GM12878 (cell line): ENCODE data around the gene NPAS2. TPM values are rescaled to one million over a fixed set of nuclear protein-coding genes. Genes with fewer than 3 reads are reported as not detected.

ENCODE experiments used
- ATAC-seq: fragments of 200-7000 bp; cut with Tn5 transposase; 3 replicates; pipeline ENCODE4 v1.9.1; 2020; ENCODE audit warnings: mild to moderate bottlenecking, moderate library complexity
- BruUV-seq: library from RNA; stranded (reverse); fragments of 400-500 nt; replicated peaks from 2 replicates; lab custom pipeline; 2021; lab: Mats Ljungman, UMichigan
- CTCF ChIA-PET: fragments of 300-600 bp; sonication (Branson Sonifier 250); formaldehyde crosslinking; extraction: SDS; loops from one replicate; lab custom pipeline; 2021; ENCODE audit warnings: inconsistent platforms; lab: Yijun Ruan, JAX
- POLR2A ChIA-PET: fragments of 350-600 bp; formaldehyde crosslinking; extraction: SDS; loops from one replicate; lab custom pipeline; 2021; ENCODE audit warnings: inconsistent platforms; lab: Charles Lee
- RAD21 ChIA-PET: fragments of 300-600 bp; sonication (Branson Sonifier 250); formaldehyde crosslinking; loops from one replicate; lab custom pipeline; 2023; ENCODE audit warnings: antibody characterized with exemption; ENCODE audit not compliant: unreplicated experiment; lab: Charles Lee
- SMC1A ChIA-PET: fragments of 300-600 bp; sonication (Branson Sonifier 250); formaldehyde crosslinking; loops from one replicate; lab custom pipeline; 2023; ENCODE audit not compliant: unreplicated experiment, uncharacterized antibody; lab: Charles Lee
- DNase-seq: peaks from one replicate; pipeline ENCODE4 v3.0.0-alpha.2; 2011; ENCODE audit warnings: low read depth, low spot score
- FAIRE-seq: peaks from 3 replicates; lab custom pipeline; 2011; peaks lifted over from hg19 to GRCh38; lab: Jason Lieb, UNC
- H2AFZ ChIP-seq: 2 replicates; pipeline ENCODE4 v1.6.0; 2011; ENCODE audit warnings: low read depth, low read length, control low read depth; ENCODE audit not compliant: control insufficient read depth
- H3K27ac ChIP-seq: 2 replicates; pipeline ENCODE4 v1.5.1; 2011; ENCODE audit warnings: control low read depth; ENCODE audit not compliant: control insufficient read depth, insufficient read depth
- H3K27me3 ChIP-seq, 2 experiments: replicated peaks in 1 of 2; 2 replicates each; pipeline versions ENCODE4 v1.6.0 to v1.6.1; 2011; ENCODE audit warnings: low read length in 1 of 2; ENCODE audit not compliant: control insufficient read depth in 2 of 2, insufficient read depth in 2 of 2
- H3K36me3 ChIP-seq, 2 experiments: 2 replicates each; pipeline ENCODE4 v1.5.1; 2011; ENCODE audit warnings: low read length in 1 of 2; ENCODE audit not compliant: control insufficient read depth in 2 of 2, insufficient read depth in 2 of 2
- H3K4me1 ChIP-seq: 2 replicates; pipeline ENCODE4 v1.6.1; 2011; ENCODE audit warnings: mild to moderate bottlenecking, low read length, moderate library complexity, mixed read lengths; ENCODE audit not compliant: control insufficient read depth, insufficient read depth
- H3K4me2 ChIP-seq: 2 replicates; pipeline ENCODE4 v1.6.0; 2011; ENCODE audit warnings: control low read depth; ENCODE audit not compliant: control insufficient read depth, insufficient read depth
- H3K4me3 ChIP-seq: fragments of 200-600 bp; sonication (generic); 2 replicates; pipeline ENCODE4 v1.5.1; 2016
- H3K79me2 ChIP-seq: 2 replicates; pipeline ENCODE4 v1.6.0; 2011; ENCODE audit warnings: low read length; ENCODE audit not compliant: control insufficient read depth, insufficient read depth
- H3K9ac ChIP-seq: 2 replicates; pipeline ENCODE4 v1.8.0; 2011; ENCODE audit warnings: low read length, control low read depth, mixed read lengths; ENCODE audit not compliant: control insufficient read depth, insufficient read depth
- H3K9me3 ChIP-seq: replicated peaks from 3 replicates; pipeline ENCODE4 v1.5.1; 2011; ENCODE audit warnings: mild to moderate bottlenecking, low read length; ENCODE audit not compliant: control insufficient read depth, insufficient read depth
- H4K20me1 ChIP-seq: 2 replicates; pipeline ENCODE4 v1.6.0; 2011; ENCODE audit not compliant: control insufficient read depth, insufficient read depth
- CREB1 ChIP-seq: IDR thresholded peaks from 2 replicates; pipeline ENCODE4 v1.6.1; 2012; ENCODE audit warnings: low read depth, mild to moderate bottlenecking, inconsistent platforms
- MAX ChIP-seq: IDR thresholded peaks from 2 replicates; pipeline ENCODE4 v1.6.1; 2012; ENCODE audit warnings: low read depth, low read length, improper control_type of control experiment
- NKRF ChIP-seq: fragments of 450-650 bp; conservative IDR thresholded peaks from 2 replicates; pipeline ENCODE4 v1.6.1; 2017; ENCODE audit warnings: mild to moderate bottlenecking, moderate library complexity
- RAD21 ChIP-seq: IDR thresholded peaks from 2 replicates; pipeline ENCODE4 v1.6.1; 2011; ENCODE audit warnings: mild to moderate bottlenecking, low read depth, low read length, moderate library complexity; ENCODE audit not compliant: insufficient read depth
- RAD51 ChIP-seq: fragments of 450-650 bp; IDR thresholded peaks from 2 replicates; pipeline ENCODE4 v1.6.1; 2016; ENCODE audit warnings: moderate library complexity, mild to moderate bottlenecking, inconsistent platforms
- TCF3 ChIP-seq: IDR thresholded peaks from 2 replicates; pipeline ENCODE4 v1.6.1; 2012; ENCODE audit warnings: low read depth, mild to moderate bottlenecking, low read length, borderline replicate concordance; ENCODE audit not compliant: insufficient read depth
- TCF7 ChIP-seq: IDR thresholded peaks from 2 replicates; pipeline ENCODE4 v1.6.1; 2014; ENCODE audit warnings: antibody characterized with exemption, borderline replicate concordance
- ZNF24 ChIP-seq: fragments of 450-650 bp; IDR thresholded peaks from 2 replicates; pipeline ENCODE4 v1.6.1; 2017; ENCODE audit warnings: antibody characterized with exemption, mild to moderate bottlenecking
- ZNF622 ChIP-seq: fragments of 450-650 bp; IDR thresholded peaks from 2 replicates; pipeline ENCODE4 v1.6.1; 2017; ENCODE audit warnings: mild to moderate bottlenecking, inconsistent platforms
- WGBS: methylation state at CpG from one replicate; pipeline ENCODE4 v1.1.6; 2016; ENCODE audit warnings: low lambda C conversion rate; ENCODE audit not compliant: insufficient replicate concordance, insufficient coverage; ENCODE audit errors: missing lambda C conversion rate; 5-methylcytosine and 5-hydroxymethylcytosine counted together
- in situ Hi-C: fragments of 300-500 bp; cut with MboI; formaldehyde crosslinking; loops from 9 replicates; pipeline ENCODE4 v1.14.3; 2018; ENCODE audit warnings: mixed read lengths
- intact Hi-C: fragments of 100-400 bp; cut with micrococcal nuclease; formaldehyde crosslinking; loops from one replicate; pipeline ENCODE4 v1.14.2; 2022; ENCODE audit not compliant: unreplicated experiment
- polyA plus RNA-seq, 11 experiments: library from polyadenylated mRNA; depleted of rRNA in 4 of 11; unstranded in 6 of 11; stranded (reverse) in 5 of 11; fragments of >200 nt; fragmentation: Nextera tagmentation in 4 of 11; fragmentation: Illumina TruSeq in 1 of 11; extraction: Ambion mirVana in 4 of 11; extraction: Trizol in 1 of 11; gene quantifications; 1 replicate in 1 of 11; 2 replicates in 10 of 11; pipeline versions ENCODE4 v1.2.1 to v1.2.3, GENCODE V29; 2011 to 2016; ENCODE audit warnings: inconsistent platforms in 2 of 11, missing spikeins in 2 of 11, low read depth in 1 of 11
- total RNA-seq, 4 experiments: library from RNA; depleted of rRNA in 3 of 4; stranded (reverse); fragments of >200 nt in 3 of 4; fragmentation: Illumina TruSeq in 1 of 4; extraction: Trizol in 1 of 4; gene quantifications; 2 replicates each; pipeline versions ENCODE4 v1.2.1 to v1.2.3, GENCODE V29; 2013 to 2021
- TF ChIP-seq, protein P1 (sequence below): fragments of 150-350 bp; IDR thresholded peaks from 2 replicates; pipeline ENCODE4 v1.6.1; 2014; ENCODE audit warnings: mild to moderate bottlenecking, low read depth, low read length

NPAS2 gene
- total and polyA plus RNA-seq, 10 of the 15 experiments (the other 5 are each of a cell fraction or from before 2014, with no cell fraction given) = 0.08 TPM; not detected in 9

GRCh38 chr2:100834221-100834620 is 14.3 kb downstream of the NPAS2 start (continued):
- TF ChIP-seq NKRF (no peak), CREB1 (no peak)
- TF ChIP-seq, protein P1, sequence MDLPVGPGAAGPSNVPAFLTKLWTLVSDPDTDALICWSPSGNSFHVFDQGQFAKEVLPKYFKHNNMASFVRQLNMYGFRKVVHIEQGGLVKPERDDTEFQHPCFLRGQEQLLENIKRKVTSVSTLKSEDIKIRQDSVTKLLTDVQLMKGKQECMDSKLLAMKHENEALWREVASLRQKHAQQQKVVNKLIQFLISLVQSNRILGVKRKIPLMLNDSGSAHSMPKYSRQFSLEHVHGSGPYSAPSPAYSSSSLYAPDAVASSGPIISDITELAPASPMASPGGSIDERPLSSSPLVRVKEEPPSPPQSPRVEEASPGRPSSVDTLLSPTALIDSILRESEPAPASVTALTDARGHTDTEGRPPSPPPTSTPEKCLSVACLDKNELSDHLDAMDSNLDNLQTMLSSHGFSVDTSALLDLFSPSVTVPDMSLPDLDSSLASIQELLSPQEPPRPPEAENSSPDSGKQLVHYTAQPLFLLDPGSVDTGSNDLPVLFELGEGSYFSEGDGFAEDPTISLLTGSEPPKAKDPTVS = no peak
- TF ChIP-seq, all 136 proteins: peak for 0

- ChIA-PET POLR2A (no interaction called here), SMC1A (interaction anchor here (0.6 kb wide), 1 partner anchor 397 kb away, joined by 3 read pairs; no protein-coding TSS in a partner anchor), CTCF (no interaction called here), RAD21 (no interaction called here)
- no peak overlapping the region for H3K27ac ChIP-seq
- in situ Hi-C loops (no loop called here), intact Hi-C loops (no loop called here)
- no peak overlapping the region for H3K4me3 ChIP-seq
- WGBS = 28% methylated on average over 16 of the region's 16 CpGs
- no peaks in the 10 kb centered on the region for H4K20me1 ChIP-seq
- no peak overlapping the region for H3K4me2 ChIP-seq
- H2AFZ ChIP-seq = no peak overlapping the region
- H3K4me1 ChIP-seq = no peaks in the 10 kb centered on the region
- DNase-seq (no peak), ATAC-seq (no peak), FAIRE-seq (no peak)
- TF ChIP-seq RAD51 (no peak), ZNF24 (no peak), ZNF622 (no peak), MAX (no peak), TCF3 (no peak), TCF7 (no peak), RAD21 (no peak)
- no peaks in the 10 kb centered on the region for H3K79me2 ChIP-seq
- no peaks in the 10 kb centered on the region; the same call in 2 of the 3 replicates for H3K9me3 ChIP-seq
- H3K9ac ChIP-seq = no peak overlapping the region
- no peaks in the 10 kb centered on the region for H3K36me3 ChIP-seq
- H3K27me3 ChIP-seq = peaks cover 2% of the 10 kb centered on the region in 2 experiments; a peak in 3 of 4 replicates
- no TSS peak for BruUV-seq
Measured at GRCh38 chr2:100835006-100835659, 15.2 kb downstream of the NPAS2 start.
